ENCODE data around the gene CYBA. TPM values are rescaled to one million over a fixed set of nuclear protein-coding genes. Genes with fewer than 3 reads are reported as not detected.

CYBA gene
- total and polyA plus RNA-seq, 2 of the 13 experiments (the other 11 are each of a cell fraction or from before 2014, with no cell fraction given) = 196 to 250 TPM

DNA sequence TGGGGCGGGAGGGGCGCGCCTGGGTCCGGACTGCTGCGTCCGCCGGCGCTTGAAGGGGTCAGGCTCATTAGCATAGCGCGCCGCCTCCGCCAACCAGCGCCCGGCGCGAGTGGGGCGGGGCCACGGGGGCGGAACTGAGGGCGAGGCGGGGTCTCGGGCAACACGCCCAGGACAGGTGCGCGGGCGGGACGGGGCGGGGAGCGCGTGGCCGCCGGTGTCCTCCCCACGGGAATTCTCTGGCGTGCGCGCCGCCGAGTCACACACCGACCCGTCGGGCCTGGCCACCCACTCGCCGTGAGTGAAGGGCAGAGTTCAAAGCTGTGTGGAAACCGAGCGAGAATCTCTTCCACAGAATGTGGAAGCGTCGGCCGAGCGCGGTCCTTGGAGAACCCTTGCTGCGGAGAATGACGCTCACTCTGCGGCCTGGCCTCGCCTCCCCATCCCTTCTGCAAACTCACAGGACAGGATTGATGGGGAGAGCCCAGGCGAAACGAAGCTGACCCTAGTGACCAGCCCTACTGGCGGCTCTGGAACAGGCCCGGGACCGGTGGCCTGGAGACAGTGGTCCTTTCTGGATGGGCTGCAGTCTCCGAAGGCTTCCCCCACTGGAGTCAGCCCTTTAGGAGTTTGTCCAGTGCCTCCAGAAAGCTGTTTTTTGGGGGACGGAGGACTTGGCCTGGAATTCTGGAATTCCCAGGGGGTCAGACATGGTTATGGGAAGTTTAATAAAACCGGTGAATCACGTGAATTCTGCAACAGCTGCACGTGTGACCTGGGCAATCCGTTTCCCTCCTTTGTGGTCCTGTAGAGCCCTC is 35.8 kb upstream of the CYBA start, which contains the start of gene SNAI3 (continued):
- no peak; the same call in 1 of the 2 replicates for TF ChIP-seq ZNF326 (CRISPR knock-in tag; IDR thresholded peaks at IDR 0.05; ENCODE audit: borderline replicate concordance)
- TF ChIP-seq SMAD9 (CRISPR knock-in tag; IDR thresholded peaks at IDR 0.05) = no peak
- TF ChIP-seq ZNF792 (CRISPR knock-in tag; IDR thresholded peaks at IDR 0.05) = peak; percentile 8; the same call in 1 of the 2 replicates
- TF ChIP-seq, protein P1, sequence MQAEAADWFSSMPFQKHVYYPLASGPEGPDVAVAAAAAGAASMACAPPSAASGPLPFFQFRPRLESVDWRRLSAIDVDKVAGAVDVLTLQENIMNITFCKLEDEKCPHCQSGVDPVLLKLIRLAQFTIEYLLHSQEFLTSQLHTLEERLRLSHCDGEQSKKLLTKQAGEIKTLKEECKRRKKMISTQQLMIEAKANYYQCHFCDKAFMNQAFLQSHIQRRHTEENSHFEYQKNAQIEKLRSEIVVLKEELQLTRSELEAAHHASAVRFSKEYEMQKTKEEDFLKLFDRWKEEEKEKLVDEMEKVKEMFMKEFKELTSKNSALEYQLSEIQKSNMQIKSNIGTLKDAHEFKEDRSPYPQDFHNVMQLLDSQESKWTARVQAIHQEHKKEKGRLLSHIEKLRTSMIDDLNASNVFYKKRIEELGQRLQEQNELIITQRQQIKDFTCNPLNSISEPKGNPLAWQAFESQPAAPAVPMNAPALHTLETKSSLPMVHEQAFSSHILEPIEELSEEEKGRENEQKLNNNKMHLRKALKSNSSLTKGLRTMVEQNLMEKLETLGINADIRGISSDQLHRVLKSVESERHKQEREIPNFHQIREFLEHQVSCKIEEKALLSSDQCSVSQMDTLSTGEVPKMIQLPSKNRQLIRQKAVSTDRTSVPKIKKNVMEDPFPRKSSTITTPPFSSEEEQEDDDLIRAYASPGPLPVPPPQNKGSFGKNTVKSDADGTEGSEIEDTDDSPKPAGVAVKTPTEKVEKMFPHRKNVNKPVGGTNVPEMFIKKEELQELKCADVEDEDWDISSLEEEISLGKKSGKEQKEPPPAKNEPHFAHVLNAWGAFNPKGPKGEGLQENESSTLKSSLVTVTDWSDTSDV (CRISPR knock-in tag; IDR thresholded peaks at IDR 0.05) = peak; percentile 64; the same call in 1 of the 2 replicates
- TF ChIP-seq, protein P2, sequence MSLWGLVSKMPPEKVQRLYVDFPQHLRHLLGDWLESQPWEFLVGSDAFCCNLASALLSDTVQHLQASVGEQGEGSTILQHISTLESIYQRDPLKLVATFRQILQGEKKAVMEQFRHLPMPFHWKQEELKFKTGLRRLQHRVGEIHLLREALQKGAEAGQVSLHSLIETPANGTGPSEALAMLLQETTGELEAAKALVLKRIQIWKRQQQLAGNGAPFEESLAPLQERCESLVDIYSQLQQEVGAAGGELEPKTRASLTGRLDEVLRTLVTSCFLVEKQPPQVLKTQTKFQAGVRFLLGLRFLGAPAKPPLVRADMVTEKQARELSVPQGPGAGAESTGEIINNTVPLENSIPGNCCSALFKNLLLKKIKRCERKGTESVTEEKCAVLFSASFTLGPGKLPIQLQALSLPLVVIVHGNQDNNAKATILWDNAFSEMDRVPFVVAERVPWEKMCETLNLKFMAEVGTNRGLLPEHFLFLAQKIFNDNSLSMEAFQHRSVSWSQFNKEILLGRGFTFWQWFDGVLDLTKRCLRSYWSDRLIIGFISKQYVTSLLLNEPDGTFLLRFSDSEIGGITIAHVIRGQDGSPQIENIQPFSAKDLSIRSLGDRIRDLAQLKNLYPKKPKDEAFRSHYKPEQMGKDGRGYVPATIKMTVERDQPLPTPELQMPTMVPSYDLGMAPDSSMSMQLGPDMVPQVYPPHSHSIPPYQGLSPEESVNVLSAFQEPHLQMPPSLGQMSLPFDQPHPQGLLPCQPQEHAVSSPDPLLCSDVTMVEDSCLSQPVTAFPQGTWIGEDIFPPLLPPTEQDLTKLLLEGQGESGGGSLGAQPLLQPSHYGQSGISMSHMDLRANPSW (CRISPR knock-in tag; IDR thresholded peaks at IDR 0.05; ENCODE audit: borderline replicate concordance) = no peak
- peak; percentile 92 for TF ChIP-seq SP4 (CRISPR knock-in tag; IDR thresholded peaks at IDR 0.05)
- TF ChIP-seq SAFB2 (CRISPR knock-in tag; IDR thresholded peaks at IDR 0.05; ENCODE audit: borderline replicate concordance, low read depth) = peak; percentile 76
- TF ChIP-seq ZFP1 (CRISPR knock-in tag; IDR thresholded peaks at IDR 0.05) = no peak
- no peak; the same call in 1 of the 2 replicates for TF ChIP-seq ZKSCAN5 (CRISPR knock-in tag; IDR thresholded peaks at IDR 0.05)
- no peak for TF ChIP-seq KMT2A (CRISPR knock-in tag; IDR thresholded peaks at IDR 0.05)
- TF ChIP-seq, protein P3, sequence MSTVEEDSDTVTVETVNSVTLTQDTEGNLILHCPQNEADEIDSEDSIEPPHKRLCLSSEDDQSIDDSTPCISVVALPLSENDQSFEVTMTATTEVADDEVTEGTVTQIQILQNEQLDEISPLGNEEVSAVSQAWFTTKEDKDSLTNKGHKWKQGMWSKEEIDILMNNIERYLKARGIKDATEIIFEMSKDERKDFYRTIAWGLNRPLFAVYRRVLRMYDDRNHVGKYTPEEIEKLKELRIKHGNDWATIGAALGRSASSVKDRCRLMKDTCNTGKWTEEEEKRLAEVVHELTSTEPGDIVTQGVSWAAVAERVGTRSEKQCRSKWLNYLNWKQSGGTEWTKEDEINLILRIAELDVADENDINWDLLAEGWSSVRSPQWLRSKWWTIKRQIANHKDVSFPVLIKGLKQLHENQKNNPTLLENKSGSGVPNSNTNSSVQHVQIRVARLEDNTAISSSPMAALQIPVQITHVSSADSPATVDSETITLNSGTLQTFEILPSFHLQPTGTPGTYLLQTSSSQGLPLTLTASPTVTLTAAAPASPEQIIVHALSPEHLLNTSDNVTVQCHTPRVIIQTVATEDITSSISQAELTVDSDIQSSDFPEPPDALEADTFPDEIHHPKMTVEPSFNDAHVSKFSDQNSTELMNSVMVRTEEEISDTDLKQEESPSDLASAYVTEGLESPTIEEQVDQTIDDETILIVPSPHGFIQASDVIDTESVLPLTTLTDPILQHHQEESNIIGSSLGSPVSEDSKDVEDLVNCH (CRISPR knock-in tag; IDR thresholded peaks at IDR 0.05) = no peak; the same call in 1 of the 2 replicates
- 0 out of 2 replicates have a peak, but pooled peaks have one; percentile 41 for TF ChIP-seq GATAD1 (CRISPR knock-in tag; IDR thresholded peaks at IDR 0.05)
- peak; percentile 28; the same call in 1 of the 2 replicates for TF ChIP-seq NR2C2 (CRISPR knock-in tag; IDR thresholded peaks at IDR 0.05; ENCODE audit: borderline replicate concordance)
- TF ChIP-seq, protein P4, sequence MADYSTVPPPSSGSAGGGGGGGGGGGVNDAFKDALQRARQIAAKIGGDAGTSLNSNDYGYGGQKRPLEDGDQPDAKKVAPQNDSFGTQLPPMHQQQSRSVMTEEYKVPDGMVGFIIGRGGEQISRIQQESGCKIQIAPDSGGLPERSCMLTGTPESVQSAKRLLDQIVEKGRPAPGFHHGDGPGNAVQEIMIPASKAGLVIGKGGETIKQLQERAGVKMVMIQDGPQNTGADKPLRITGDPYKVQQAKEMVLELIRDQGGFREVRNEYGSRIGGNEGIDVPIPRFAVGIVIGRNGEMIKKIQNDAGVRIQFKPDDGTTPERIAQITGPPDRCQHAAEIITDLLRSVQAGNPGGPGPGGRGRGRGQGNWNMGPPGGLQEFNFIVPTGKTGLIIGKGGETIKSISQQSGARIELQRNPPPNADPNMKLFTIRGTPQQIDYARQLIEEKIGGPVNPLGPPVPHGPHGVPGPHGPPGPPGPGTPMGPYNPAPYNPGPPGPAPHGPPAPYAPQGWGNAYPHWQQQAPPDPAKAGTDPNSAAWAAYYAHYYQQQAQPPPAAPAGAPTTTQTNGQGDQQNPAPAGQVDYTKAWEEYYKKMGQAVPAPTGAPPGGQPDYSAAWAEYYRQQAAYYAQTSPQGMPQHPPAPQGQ (CRISPR knock-in tag; IDR thresholded peaks at IDR 0.05; ENCODE audit: borderline replicate concordance) = no peak
- 0 out of 2 replicates have a peak, but pooled peaks have one; percentile 29 for TF ChIP-seq DMAP1 (CRISPR knock-in tag; IDR thresholded peaks at IDR 0.05)
- no peak for TF ChIP-seq NFE2L2 (IDR thresholded peaks at IDR 0.05; ENCODE audit: low read length)
- TF ChIP-seq ZNF777 (CRISPR knock-in tag; IDR thresholded peaks at IDR 0.05) = peak; percentile 94
- TF ChIP-seq, protein P5, sequence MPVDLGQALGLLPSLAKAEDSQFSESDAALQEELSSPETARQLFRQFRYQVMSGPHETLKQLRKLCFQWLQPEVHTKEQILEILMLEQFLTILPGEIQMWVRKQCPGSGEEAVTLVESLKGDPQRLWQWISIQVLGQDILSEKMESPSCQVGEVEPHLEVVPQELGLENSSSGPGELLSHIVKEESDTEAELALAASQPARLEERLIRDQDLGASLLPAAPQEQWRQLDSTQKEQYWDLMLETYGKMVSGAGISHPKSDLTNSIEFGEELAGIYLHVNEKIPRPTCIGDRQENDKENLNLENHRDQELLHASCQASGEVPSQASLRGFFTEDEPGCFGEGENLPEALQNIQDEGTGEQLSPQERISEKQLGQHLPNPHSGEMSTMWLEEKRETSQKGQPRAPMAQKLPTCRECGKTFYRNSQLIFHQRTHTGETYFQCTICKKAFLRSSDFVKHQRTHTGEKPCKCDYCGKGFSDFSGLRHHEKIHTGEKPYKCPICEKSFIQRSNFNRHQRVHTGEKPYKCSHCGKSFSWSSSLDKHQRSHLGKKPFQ (CRISPR knock-in tag; IDR thresholded peaks at IDR 0.05; ENCODE audit: insufficient replicate concordance) = peak; percentile 77
